HepG2 (cell line): ENCODE measurements around the gene GRAMD1B.

ENCODE experiments used
- ARID3A ChIP-seq: IDR thresholded peaks from 2 replicates; pipeline ENCODE4 v1.6.1; 2012; ENCODE audit warnings: low read depth, low read length, improper control_type of control experiment
- CTCF ChIP-seq: sonication (generic); formaldehyde crosslinking; IDR thresholded peaks from 2 replicates; pipeline ENCODE4 v1.5.0; 2020; ENCODE audit warnings: mild to moderate bottlenecking, missing genetic modification reagents, moderate library complexity
- HNRNPL ChIP-seq: fragments of 200-400 bp; formaldehyde crosslinking; IDR thresholded peaks from 2 replicates; pipeline ENCODE4 v1.6.1; 2017; ENCODE audit warnings: mild to moderate bottlenecking, low read depth, low read length
- ZNF776 ChIP-seq: sonication (generic); formaldehyde crosslinking; IDR thresholded peaks from 2 replicates; pipeline ENCODE4 v1.4.0; 2020; ENCODE audit warnings: mild to moderate bottlenecking, missing genetic modification reagents

GRCh38 chr11:123603666-123604065, 173.6 kb downstream of the GRAMD1B start:
- TF ChIP-seq CTCF (no peak), ZNF776 (CRISPR knock-in tag) (no peak), ARID3A (no peak), HNRNPL (no peak)
